WTC11 (cell line): ENCODE data around the gene RLIM. TPM values are rescaled to one million over a fixed set of nuclear protein-coding genes. Genes with fewer than 3 reads are reported as not detected.

ENCODE experiments used
- ATAC-seq: fragments of 200-7000 bp; cut with Tn5 transposase; 2 replicates; pipeline ENCODE4 v1.10.0; 2021; ENCODE audit warnings: mild to moderate bottlenecking, moderate library complexity
- CTCF ChIA-PET: fragments of 300-600 bp; sonication (Branson Sonifier 250); formaldehyde crosslinking; loops from one replicate; lab custom pipeline; 2021; ENCODE audit warnings: antibody characterized with exemption; lab: Charles Lee
- POLR2A ChIA-PET: fragments of 350-600 bp; sonication (Branson Sonifier 250); formaldehyde crosslinking; loops from one replicate; lab custom pipeline; 2021; ENCODE audit warnings: antibody characterized with exemption; lab: Charles Lee
- DNase-seq: peaks from one replicate; pipeline ENCODE4 v3.0.0; 2021; ENCODE audit warnings: low spot score
- H3K27ac Mint-ChIP-seq: 2 replicates; pipeline ENCODE4 v1.8.0; 2021; ENCODE audit warnings: mixed read lengths
- H3K27me3 Mint-ChIP-seq: 2 replicates; pipeline ENCODE4 v1.8.0; 2021; ENCODE audit warnings: low read depth, mild to moderate bottlenecking, moderate library complexity, mixed read lengths
- H3K36me3 Mint-ChIP-seq: 2 replicates; pipeline ENCODE4 v1.8.0; 2021; ENCODE audit warnings: mixed read lengths
- H3K4me1 Mint-ChIP-seq: 2 replicates; pipeline ENCODE4 v1.8.0; 2022; ENCODE audit warnings: mixed read lengths
- H3K4me3 Mint-ChIP-seq: 2 replicates; pipeline ENCODE4 v1.8.0; 2021; ENCODE audit warnings: mild to moderate bottlenecking, moderate library complexity, mixed read lengths
- H3K9me3 Mint-ChIP-seq: 2 replicates; pipeline ENCODE4 v1.8.0; 2021; ENCODE audit warnings: mixed read lengths
- ELF4 ChIP-seq: sonication (generic); formaldehyde crosslinking; IDR thresholded peaks from 2 replicates; pipeline ENCODE4 v1.8.1; 2022; ENCODE audit warnings: low read depth, mild to moderate bottlenecking, moderate library complexity, missing genetic modification reagents
- FOXJ3 ChIP-seq: sonication (generic); formaldehyde crosslinking; IDR thresholded peaks from 2 replicates; pipeline ENCODE4 v1.9.0; 2021; ENCODE audit warnings: missing genetic modification reagents, mild to moderate bottlenecking, borderline replicate concordance
- GRHL2 ChIP-seq: fragments of 250-450 bp; sonication (Bioruptor Pico); IDR thresholded peaks from 2 replicates; pipeline ENCODE4 v1.8.0; 2022; ENCODE audit warnings: mild to moderate bottlenecking, moderate library complexity; ENCODE audit not compliant: insufficient replicate concordance, severe bottlenecking
- MYBL2 ChIP-seq: sonication (generic); formaldehyde crosslinking; IDR thresholded peaks from 2 replicates; pipeline ENCODE4 v1.8.1; 2023; ENCODE audit warnings: mild to moderate bottlenecking, moderate library complexity, missing genetic modification reagents
- ZBTB21 ChIP-seq: sonication (generic); formaldehyde crosslinking; IDR thresholded peaks from 2 replicates; pipeline ENCODE4 v1.8.1; 2023; ENCODE audit warnings: mild to moderate bottlenecking, missing genetic modification reagents, borderline replicate concordance
- ZNF121 ChIP-seq: sonication (generic); formaldehyde crosslinking; IDR thresholded peaks from 2 replicates; pipeline ENCODE4 v1.8.0; 2023; ENCODE audit warnings: missing genetic modification reagents
- ZNF138 ChIP-seq: sonication (generic); formaldehyde crosslinking; conservative IDR thresholded peaks from 2 replicates; pipeline ENCODE4 v1.8.1; 2022; ENCODE audit warnings: mild to moderate bottlenecking, moderate library complexity, missing genetic modification reagents
- ZNF219 ChIP-seq: sonication (generic); formaldehyde crosslinking; IDR thresholded peaks from 2 replicates; pipeline ENCODE4 v1.8.0; 2023; ENCODE audit warnings: missing genetic modification reagents, mild to moderate bottlenecking, borderline replicate concordance
- ZNF396 ChIP-seq: fragments of 250-450 bp; sonication (Bioruptor Pico); IDR thresholded peaks from 2 replicates; pipeline ENCODE4 v1.8.0; 2021; ENCODE audit warnings: mild to moderate bottlenecking, moderate library complexity, borderline replicate concordance
- total RNA-seq: library from RNA; stranded (reverse); gene quantifications from 3 replicates; pipeline ENCODE4 v1.2.3, GENCODE V29; 2021
- TF ChIP-seq, protein P1 (sequence below): fragments of 200-600 bp; IDR thresholded peaks from 2 replicates; pipeline ENCODE4 v1.8.0; 2022; ENCODE audit warnings: antibody characterized with exemption
- TF ChIP-seq, protein P2 (sequence below): sonication (generic); formaldehyde crosslinking; conservative IDR thresholded peaks from 2 replicates; pipeline ENCODE4 v1.8.1; 2022; ENCODE audit warnings: mild to moderate bottlenecking, missing genetic modification reagents
- TF ChIP-seq, protein P3 (sequence below): sonication (generic); formaldehyde crosslinking; IDR thresholded peaks from 2 replicates; pipeline ENCODE4 v1.8.0; 2022; ENCODE audit warnings: mild to moderate bottlenecking, missing genetic modification reagents
- TF ChIP-seq, protein P4 (sequence below): fragments of 250-450 bp; sonication (Bioruptor Pico); IDR thresholded peaks from 2 replicates; pipeline ENCODE4 v1.9.0; 2021; ENCODE audit warnings: mild to moderate bottlenecking
- TF ChIP-seq, protein P5 (sequence below): sonication (generic); formaldehyde crosslinking; IDR thresholded peaks from 2 replicates; pipeline ENCODE4 v1.8.0; 2022; ENCODE audit warnings: mild to moderate bottlenecking, missing genetic modification reagents
- TF ChIP-seq, protein P6 (sequence below): sonication (generic); formaldehyde crosslinking; IDR thresholded peaks from 2 replicates; pipeline ENCODE4 v1.8.1; 2023; ENCODE audit warnings: mild to moderate bottlenecking, moderate library complexity, missing genetic modification reagents

The RLIM gene
- total RNA-seq, 1 experiment from 2014 or later, result 34.4 TPM

DNA sequence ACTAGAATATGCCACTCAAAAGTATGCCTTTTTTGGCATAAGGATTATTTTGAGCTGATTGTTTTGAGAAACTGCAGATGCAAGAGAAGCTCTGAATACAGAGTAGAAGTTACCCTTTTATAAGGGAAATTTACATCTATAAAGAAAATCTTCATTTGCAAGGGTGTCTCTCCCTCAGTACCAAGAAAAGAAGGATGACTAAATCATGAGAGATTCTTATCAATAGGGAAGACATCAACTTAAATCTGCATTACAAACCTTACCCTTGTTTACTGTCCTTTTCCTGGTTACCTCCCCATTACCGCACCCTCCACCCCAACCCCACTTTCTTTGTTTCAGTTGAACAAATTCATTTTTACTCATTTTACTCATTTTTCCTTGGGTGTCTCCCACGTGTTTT lies 62.5 kb downstream of the RLIM start:
- Mint-ChIP-seq H3K9me3 (peaks cover 4% of the 10 kb centered on the region), H3K4me3 (no peak overlapping the region), H3K4me1 (peaks cover 16% of the 10 kb centered on the region)
- ATAC-seq, result no peak; the same call in none of the 2 replicates
- TF ChIP-seq, protein P1, sequence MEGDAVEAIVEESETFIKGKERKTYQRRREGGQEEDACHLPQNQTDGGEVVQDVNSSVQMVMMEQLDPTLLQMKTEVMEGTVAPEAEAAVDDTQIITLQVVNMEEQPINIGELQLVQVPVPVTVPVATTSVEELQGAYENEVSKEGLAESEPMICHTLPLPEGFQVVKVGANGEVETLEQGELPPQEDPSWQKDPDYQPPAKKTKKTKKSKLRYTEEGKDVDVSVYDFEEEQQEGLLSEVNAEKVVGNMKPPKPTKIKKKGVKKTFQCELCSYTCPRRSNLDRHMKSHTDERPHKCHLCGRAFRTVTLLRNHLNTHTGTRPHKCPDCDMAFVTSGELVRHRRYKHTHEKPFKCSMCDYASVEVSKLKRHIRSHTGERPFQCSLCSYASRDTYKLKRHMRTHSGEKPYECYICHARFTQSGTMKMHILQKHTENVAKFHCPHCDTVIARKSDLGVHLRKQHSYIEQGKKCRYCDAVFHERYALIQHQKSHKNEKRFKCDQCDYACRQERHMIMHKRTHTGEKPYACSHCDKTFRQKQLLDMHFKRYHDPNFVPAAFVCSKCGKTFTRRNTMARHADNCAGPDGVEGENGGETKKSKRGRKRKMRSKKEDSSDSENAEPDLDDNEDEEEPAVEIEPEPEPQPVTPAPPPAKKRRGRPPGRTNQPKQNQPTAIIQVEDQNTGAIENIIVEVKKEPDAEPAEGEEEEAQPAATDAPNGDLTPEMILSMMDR, result no peak
- TF ChIP-seq MYBL2 (CRISPR knock-in tag), result no peak
- TF ChIP-seq, all 79 proteins: peak for 0
- H3K27ac Mint-ChIP-seq, result no peak overlapping the region
- ChIA-PET CTCF (no interaction called here), POLR2A (interaction anchor here (0.6 kb wide), 1 partner anchor 509 kb away, joined by 3 read pairs; no protein-coding TSS in a partner anchor)
- no peak for DNase-seq
- peaks cover 4% of the 10 kb centered on the region for H3K36me3 Mint-ChIP-seq
- no peaks in the 10 kb centered on the region; the same call in none of the 2 replicates for H3K27me3 Mint-ChIP-seq

DNA sequence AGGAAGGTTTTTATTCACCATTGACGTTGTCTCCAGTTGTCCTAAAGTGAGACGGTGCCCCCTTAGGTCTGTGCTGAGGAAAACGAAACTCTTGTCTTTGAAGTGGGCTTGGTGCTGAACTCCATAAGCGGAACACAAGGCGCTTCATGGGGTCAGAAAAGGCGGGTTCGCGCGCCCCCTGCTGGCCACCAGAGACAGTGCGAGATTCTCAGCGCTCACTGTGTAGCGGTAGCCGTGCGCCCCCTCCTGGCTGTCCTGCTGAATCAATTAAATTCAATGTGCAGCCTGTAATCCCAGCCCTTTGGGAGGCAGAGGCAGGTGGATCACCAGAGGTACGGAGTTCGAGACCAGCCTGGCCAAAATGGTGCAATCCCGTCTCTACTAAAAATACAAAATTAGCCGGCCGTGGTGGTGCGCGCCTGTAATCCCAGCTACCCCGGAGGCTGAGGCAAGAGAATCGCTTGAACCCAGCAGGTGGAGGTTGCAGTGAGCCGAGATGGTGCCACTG lies 64.1 kb downstream of the RLIM start:
- no peaks in the 10 kb centered on the region; the same call in none of the 2 replicates for H3K27me3 Mint-ChIP-seq
- ChIA-PET CTCF (no interaction called here), POLR2A (interaction anchor here (0.6 kb wide), 1 partner anchor 60 kb away, joined by 3 read pairs; no protein-coding TSS in a partner anchor)
- peaks cover 4% of the 10 kb centered on the region for H3K36me3 Mint-ChIP-seq
- ATAC-seq (peak; percentile 86), DNase-seq (peak; percentile 79)
- H3K27ac Mint-ChIP-seq, result no peak overlapping the region
- TF ChIP-seq GRHL2 (CRISPR knock-in tag), result no peak
- TF ChIP-seq, protein P2, sequence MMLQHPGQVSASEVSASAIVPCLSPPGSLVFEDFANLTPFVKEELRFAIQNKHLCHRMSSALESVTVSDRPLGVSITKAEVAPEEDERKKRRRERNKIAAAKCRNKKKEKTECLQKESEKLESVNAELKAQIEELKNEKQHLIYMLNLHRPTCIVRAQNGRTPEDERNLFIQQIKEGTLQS (CRISPR knock-in tag), result no peak
- TF ChIP-seq, protein P3, sequence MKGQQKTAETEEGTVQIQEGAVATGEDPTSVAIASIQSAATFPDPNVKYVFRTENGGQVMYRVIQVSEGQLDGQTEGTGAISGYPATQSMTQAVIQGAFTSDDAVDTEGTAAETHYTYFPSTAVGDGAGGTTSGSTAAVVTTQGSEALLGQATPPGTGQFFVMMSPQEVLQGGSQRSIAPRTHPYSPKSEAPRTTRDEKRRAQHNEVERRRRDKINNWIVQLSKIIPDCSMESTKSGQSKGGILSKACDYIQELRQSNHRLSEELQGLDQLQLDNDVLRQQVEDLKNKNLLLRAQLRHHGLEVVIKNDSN (CRISPR knock-in tag), result no peak
- no peak for TF ChIP-seq ZNF396 (CRISPR knock-in tag)
- TF ChIP-seq, protein P4, sequence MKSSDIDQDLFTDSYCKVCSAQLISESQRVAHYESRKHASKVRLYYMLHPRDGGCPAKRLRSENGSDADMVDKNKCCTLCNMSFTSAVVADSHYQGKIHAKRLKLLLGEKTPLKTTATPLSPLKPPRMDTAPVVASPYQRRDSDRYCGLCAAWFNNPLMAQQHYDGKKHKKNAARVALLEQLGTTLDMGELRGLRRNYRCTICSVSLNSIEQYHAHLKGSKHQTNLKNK (CRISPR knock-in tag), result no peak
- no peak for TF ChIP-seq ZNF138 (CRISPR knock-in tag)
- TF ChIP-seq, protein P5, sequence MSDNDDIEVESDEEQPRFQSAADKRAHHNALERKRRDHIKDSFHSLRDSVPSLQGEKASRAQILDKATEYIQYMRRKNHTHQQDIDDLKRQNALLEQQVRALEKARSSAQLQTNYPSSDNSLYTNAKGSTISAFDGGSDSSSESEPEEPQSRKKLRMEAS, result peak; percentile 60
- TF ChIP-seq ELF4 (CRISPR knock-in tag), result no peak
- TF ChIP-seq, protein P6, sequence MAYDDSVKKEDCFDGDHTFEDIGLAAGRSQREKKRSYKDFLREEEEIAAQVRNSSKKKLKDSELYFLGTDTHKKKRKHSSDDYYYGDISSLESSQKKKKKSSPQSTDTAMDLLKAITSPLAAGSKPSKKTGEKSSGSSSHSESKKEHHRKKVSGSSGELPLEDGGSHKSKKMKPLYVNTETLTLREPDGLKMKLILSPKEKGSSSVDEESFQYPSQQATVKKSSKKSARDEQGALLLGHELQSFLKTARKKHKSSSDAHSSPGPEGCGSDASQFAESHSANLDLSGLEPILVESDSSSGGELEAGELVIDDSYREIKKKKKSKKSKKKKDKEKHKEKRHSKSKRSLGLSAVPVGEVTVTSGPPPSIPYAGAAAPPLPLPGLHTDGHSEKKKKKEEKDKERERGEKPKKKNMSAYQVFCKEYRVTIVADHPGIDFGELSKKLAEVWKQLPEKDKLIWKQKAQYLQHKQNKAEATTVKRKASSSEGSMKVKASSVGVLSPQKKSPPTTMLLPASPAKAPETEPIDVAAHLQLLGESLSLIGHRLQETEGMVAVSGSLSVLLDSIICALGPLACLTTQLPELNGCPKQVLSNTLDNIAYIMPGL (CRISPR knock-in tag), result peak; percentile 67; the same call in 1 of the 2 replicates
- no peak for TF ChIP-seq ZNF121 (CRISPR knock-in tag)
- TF ChIP-seq, protein P1, result peak; percentile 96
- TF ChIP-seq FOXJ3 (CRISPR knock-in tag), result no peak
- TF ChIP-seq ZBTB21 (CRISPR knock-in tag), result no peak
- no peak for TF ChIP-seq ZNF219 (CRISPR knock-in tag)
- H3K9me3 Mint-ChIP-seq, result peaks cover 4% of the 10 kb centered on the region
- H3K4me3 Mint-ChIP-seq, result no peak overlapping the region
- peaks cover 11% of the 10 kb centered on the region for H3K4me1 Mint-ChIP-seq
